GM12878 (cell line): ENCODE measurements around the gene EEFSEC. TPM values are rescaled to one million over a fixed set of nuclear protein-coding genes. Genes with fewer than 3 reads are reported as not detected.

Experiments
- ATAC-seq: fragments of 200-7000 bp; cut with Tn5 transposase; 3 replicates; pipeline ENCODE4 v1.9.1; 2020; ENCODE audit warnings: mild to moderate bottlenecking, moderate library complexity
- BruUV-seq: library from RNA; stranded (reverse); fragments of 400-500 nt; replicated peaks from 2 replicates; lab custom pipeline; 2021; lab: Mats Ljungman, UMichigan
- CTCF ChIA-PET: fragments of 300-600 bp; sonication (Branson Sonifier 250); formaldehyde crosslinking; extraction: SDS; loops from one replicate; lab custom pipeline; 2021; ENCODE audit warnings: inconsistent platforms; lab: Yijun Ruan, JAX
- POLR2A ChIA-PET: fragments of 350-600 bp; formaldehyde crosslinking; extraction: SDS; loops from one replicate; lab custom pipeline; 2021; ENCODE audit warnings: inconsistent platforms; lab: Charles Lee
- RAD21 ChIA-PET: fragments of 300-600 bp; sonication (Branson Sonifier 250); formaldehyde crosslinking; loops from one replicate; lab custom pipeline; 2023; ENCODE audit warnings: antibody characterized with exemption; ENCODE audit not compliant: unreplicated experiment; lab: Charles Lee
- SMC1A ChIA-PET: fragments of 300-600 bp; sonication (Branson Sonifier 250); formaldehyde crosslinking; loops from one replicate; lab custom pipeline; 2023; ENCODE audit not compliant: unreplicated experiment, uncharacterized antibody; lab: Charles Lee
- DNase-seq: peaks from one replicate; pipeline ENCODE4 v3.0.0-alpha.2; 2011; ENCODE audit warnings: low read depth, low spot score
- FAIRE-seq: peaks from 3 replicates; lab custom pipeline; 2011; peaks lifted over from hg19 to GRCh38; lab: Jason Lieb, UNC
- H2AFZ ChIP-seq: 2 replicates; pipeline ENCODE4 v1.6.0; 2011; ENCODE audit warnings: low read depth, low read length, control low read depth; ENCODE audit not compliant: control insufficient read depth
- H3K27ac ChIP-seq: 2 replicates; pipeline ENCODE4 v1.5.1; 2011; ENCODE audit warnings: control low read depth; ENCODE audit not compliant: control insufficient read depth, insufficient read depth
- H3K27me3 ChIP-seq, 2 experiments: replicated peaks in 1 of 2; 2 replicates each; pipeline versions ENCODE4 v1.6.0 to v1.6.1; 2011; ENCODE audit warnings: low read length in 1 of 2; ENCODE audit not compliant: control insufficient read depth in 2 of 2, insufficient read depth in 2 of 2
- H3K36me3 ChIP-seq, 2 experiments: 2 replicates each; pipeline ENCODE4 v1.5.1; 2011; ENCODE audit warnings: low read length in 1 of 2; ENCODE audit not compliant: control insufficient read depth in 2 of 2, insufficient read depth in 2 of 2
- H3K4me1 ChIP-seq: 2 replicates; pipeline ENCODE4 v1.6.1; 2011; ENCODE audit warnings: mild to moderate bottlenecking, low read length, moderate library complexity, mixed read lengths; ENCODE audit not compliant: control insufficient read depth, insufficient read depth
- H3K4me2 ChIP-seq: 2 replicates; pipeline ENCODE4 v1.6.0; 2011; ENCODE audit warnings: control low read depth; ENCODE audit not compliant: control insufficient read depth, insufficient read depth
- H3K4me3 ChIP-seq: fragments of 200-600 bp; sonication (generic); 2 replicates; pipeline ENCODE4 v1.5.1; 2016
- H3K79me2 ChIP-seq: 2 replicates; pipeline ENCODE4 v1.6.0; 2011; ENCODE audit warnings: low read length; ENCODE audit not compliant: control insufficient read depth, insufficient read depth
- H3K9ac ChIP-seq: 2 replicates; pipeline ENCODE4 v1.8.0; 2011; ENCODE audit warnings: low read length, control low read depth, mixed read lengths; ENCODE audit not compliant: control insufficient read depth, insufficient read depth
- H3K9me3 ChIP-seq: replicated peaks from 3 replicates; pipeline ENCODE4 v1.5.1; 2011; ENCODE audit warnings: mild to moderate bottlenecking, low read length; ENCODE audit not compliant: control insufficient read depth, insufficient read depth
- H4K20me1 ChIP-seq: 2 replicates; pipeline ENCODE4 v1.6.0; 2011; ENCODE audit not compliant: control insufficient read depth, insufficient read depth
- BRCA1 ChIP-seq: IDR thresholded peaks from 2 replicates; pipeline ENCODE4 v1.6.1; 2011; ENCODE audit warnings: low read depth, low read length, improper control_type of control experiment
- CEBPB ChIP-seq, 2 experiments: fragments of 150-350 bp in 1 of 2; IDR thresholded peaks; 2 replicates each; pipeline ENCODE4 v1.6.1; 2012 to 2014; ENCODE audit warnings: low read depth in 2 of 2, low read length in 2 of 2, borderline replicate concordance in 1 of 2, inconsistent platforms in 1 of 2
- CHD1 ChIP-seq: IDR thresholded peaks from 2 replicates; pipeline ENCODE4 v1.6.1; 2012; ENCODE audit warnings: low read depth, low read length, improper control_type of control experiment
- E4F1 ChIP-seq: fragments of 450-650 bp; IDR thresholded peaks from 2 replicates; pipeline ENCODE4 v1.6.1; 2018; ENCODE audit warnings: borderline replicate concordance, mild to moderate bottlenecking; ENCODE audit not compliant: partially characterized antibody
- MXI1 ChIP-seq: fragments of 150-350 bp; IDR thresholded peaks from 2 replicates; pipeline ENCODE4 v1.6.1; 2011; ENCODE audit warnings: low read depth, mild to moderate bottlenecking, inconsistent platforms, low read length, improper control_type of control experiment
- POLR2AphosphoS5 ChIP-seq: IDR thresholded peaks from 2 replicates; pipeline ENCODE4 v1.6.1; 2011; ENCODE audit warnings: mild to moderate bottlenecking, low read length, inconsistent platforms
- RELB ChIP-seq: fragments of 450-650 bp; IDR thresholded peaks from 2 replicates; pipeline ENCODE4 v1.6.1; 2017; ENCODE audit warnings: low read depth, mild to moderate bottlenecking, moderate library complexity
- SIN3A ChIP-seq: IDR thresholded peaks from 2 replicates; pipeline ENCODE4 v1.6.1; 2012; ENCODE audit warnings: low read depth, low read length, improper control_type of control experiment
- SRF ChIP-seq, 2 experiments: IDR thresholded peaks; 2 replicates each; pipeline ENCODE4 v1.6.1; 2011; ENCODE audit warnings: low read depth in 2 of 2, low read length in 2 of 2, mild to moderate bottlenecking in 1 of 2, moderate library complexity in 1 of 2
- STAT1 ChIP-seq: fragments of 450-650 bp; conservative IDR thresholded peaks from 2 replicates; pipeline ENCODE4 v1.6.1; 2014; ENCODE audit warnings: antibody characterized with exemption, mild to moderate bottlenecking
- SUPT20H ChIP-seq: IDR thresholded peaks from 2 replicates; pipeline ENCODE4 v1.6.1; 2011; ENCODE audit warnings: low read depth, mild to moderate bottlenecking, low read length, moderate library complexity, borderline replicate concordance; ENCODE audit not compliant: control insufficient read depth
- TAF1 ChIP-seq: IDR thresholded peaks from 2 replicates; pipeline ENCODE4 v1.6.1; 2011; ENCODE audit warnings: mild to moderate bottlenecking, low read depth, low read length, borderline replicate concordance
- YBX1 ChIP-seq: fragments of 450-650 bp; IDR thresholded peaks from 2 replicates; pipeline ENCODE4 v1.6.1; 2016; ENCODE audit warnings: antibody characterized with exemption
- ZSCAN29 ChIP-seq: fragments of 450-650 bp; IDR thresholded peaks from 2 replicates; pipeline ENCODE4 v1.6.1; 2017; ENCODE audit warnings: mild to moderate bottlenecking, moderate library complexity
- WGBS: methylation state at CpG from one replicate; pipeline ENCODE4 v1.1.6; 2016; ENCODE audit warnings: low lambda C conversion rate; ENCODE audit not compliant: insufficient replicate concordance, insufficient coverage; ENCODE audit errors: missing lambda C conversion rate; 5-methylcytosine and 5-hydroxymethylcytosine counted together
- in situ Hi-C: fragments of 300-500 bp; cut with MboI; formaldehyde crosslinking; loops from 9 replicates; pipeline ENCODE4 v1.14.3; 2018; ENCODE audit warnings: mixed read lengths
- intact Hi-C: fragments of 100-400 bp; cut with micrococcal nuclease; formaldehyde crosslinking; loops from one replicate; pipeline ENCODE4 v1.14.2; 2022; ENCODE audit not compliant: unreplicated experiment
- polyA plus RNA-seq, 11 experiments: library from polyadenylated mRNA; depleted of rRNA in 4 of 11; unstranded in 6 of 11; stranded (reverse) in 5 of 11; fragments of >200 nt; fragmentation: Nextera tagmentation in 4 of 11; fragmentation: Illumina TruSeq in 1 of 11; extraction: Ambion mirVana in 4 of 11; extraction: Trizol in 1 of 11; gene quantifications; 1 replicate in 1 of 11; 2 replicates in 10 of 11; pipeline versions ENCODE4 v1.2.1 to v1.2.3, GENCODE V29; 2011 to 2016; ENCODE audit warnings: inconsistent platforms in 2 of 11, missing spikeins in 2 of 11, low read depth in 1 of 11
- total RNA-seq, 4 experiments: library from RNA; depleted of rRNA in 3 of 4; stranded (reverse); fragments of >200 nt in 3 of 4; fragmentation: Illumina TruSeq in 1 of 4; extraction: Trizol in 1 of 4; gene quantifications; 2 replicates each; pipeline versions ENCODE4 v1.2.1 to v1.2.3, GENCODE V29; 2013 to 2021

Gene EEFSEC
- total and polyA plus RNA-seq, 10 of the 15 experiments (the other 5 are each of a cell fraction or from before 2014, with no cell fraction given): 0.29 to 29.1 (median 16.1) TPM

GRCh38 chr3:128338536-128339330 is 185.5 kb downstream of the EEFSEC start:
- no peak for ATAC-seq
- BruUV-seq: no TSS peak

More at GRCh38 chr3:128338536-128339330, 185.5 kb downstream of the EEFSEC start:
- peaks cover 4 to 7% of the 10 kb centered on the region in 2 experiments; a peak in 2 of 4 replicates for H3K36me3 ChIP-seq
- H3K27ac ChIP-seq: no peak overlapping the region
- FAIRE-seq (no peak), DNase-seq (no peak)
- ChIA-PET RAD21 (no interaction called here), SMC1A (no interaction called here), CTCF (no interaction called here), POLR2A (no interaction called here)
- no peak for TF ChIP-seq TAF1
- TF ChIP-seq CHD1: no peak
- TF ChIP-seq CEBPB (IDR thresholded peaks at IDR 0.05; ENCODE audit: borderline replicate concordance in 1 of 2, low read depth in 2 of 2, low read length in 2 of 2): no peak
- no peak for TF ChIP-seq ZSCAN29
- TF ChIP-seq POLR2AphosphoS5: no peak
- TF ChIP-seq SIN3A: no peak
- no peak for TF ChIP-seq BRCA1
- TF ChIP-seq SRF (IDR thresholded peaks at IDR 0.05; ENCODE audit: low read depth in 2 of 2, low read length in 2 of 2): no peak
- TF ChIP-seq STAT1: no peak
- TF ChIP-seq MXI1: no peak
- TF ChIP-seq E4F1: no peak
- no peak for TF ChIP-seq YBX1
- no peak for TF ChIP-seq SUPT20H
- TF ChIP-seq RELB: no peak
- no peaks in the 10 kb centered on the region for H4K20me1 ChIP-seq
- H3K27me3 ChIP-seq: no peaks in the 10 kb centered on the region
- H3K79me2 ChIP-seq: no peaks in the 10 kb centered on the region
- H3K4me2 ChIP-seq: no peak overlapping the region
- H2AFZ ChIP-seq: no peak overlapping the region
- H3K9me3 ChIP-seq: no peaks in the 10 kb centered on the region
- 92% methylated on average over 12 of the region's 12 CpGs for WGBS
- H3K9ac ChIP-seq: no peak overlapping the region
- intact Hi-C loops: no loop called here
- no peaks in the 10 kb centered on the region for H3K4me1 ChIP-seq
- in situ Hi-C loops: no loop called here
- no peak overlapping the region for H3K4me3 ChIP-seq
